NCI-H510A (cell line): Measurements from ENCODE around the gene SFTPA2.
"Not testable (repeated sequence)": the region's sequence is repeated elsewhere in the genome, so short reads cannot be mapped to it uniquely, and the experiment has no call there.

Source experiments
- DNase-seq: peaks from one replicate; lab custom pipeline; 2025; lab: John Stamatoyannopoulos, UW

Gene SFTPA2

DNA sequence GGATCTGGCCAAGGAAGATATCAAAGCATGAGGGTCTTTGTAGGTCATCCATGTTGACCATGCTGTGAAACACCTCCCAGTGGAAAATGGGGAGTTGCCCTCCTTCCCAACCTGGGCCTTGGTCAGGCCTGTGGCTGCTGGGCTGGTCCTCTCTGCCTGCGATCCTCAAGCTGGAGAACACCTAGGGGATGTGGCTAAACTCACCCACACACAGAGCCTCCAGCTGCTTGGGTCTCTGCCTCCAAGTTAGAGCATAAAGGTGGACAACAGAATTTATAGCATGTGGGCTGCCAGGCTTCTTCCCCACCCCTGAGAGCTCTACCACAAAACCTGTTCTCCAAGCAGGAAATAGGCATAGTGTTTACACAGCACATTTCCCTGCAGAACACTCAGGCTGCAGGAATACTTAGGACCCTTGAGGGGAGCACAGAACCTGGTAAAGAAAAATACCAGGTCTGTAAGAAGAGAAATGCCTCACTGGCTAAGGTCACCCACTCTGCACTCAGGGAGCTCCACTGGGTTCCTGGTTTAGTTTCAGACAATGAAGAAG is at the start of gene SFTPA2:
Gene SFTPA2 (minus strand): TSS at position 248 of the 550 bp plus-strand sequence. CDS start 924 bp downstream, outside the sequence.
- no peak for DNase-seq

DNA sequence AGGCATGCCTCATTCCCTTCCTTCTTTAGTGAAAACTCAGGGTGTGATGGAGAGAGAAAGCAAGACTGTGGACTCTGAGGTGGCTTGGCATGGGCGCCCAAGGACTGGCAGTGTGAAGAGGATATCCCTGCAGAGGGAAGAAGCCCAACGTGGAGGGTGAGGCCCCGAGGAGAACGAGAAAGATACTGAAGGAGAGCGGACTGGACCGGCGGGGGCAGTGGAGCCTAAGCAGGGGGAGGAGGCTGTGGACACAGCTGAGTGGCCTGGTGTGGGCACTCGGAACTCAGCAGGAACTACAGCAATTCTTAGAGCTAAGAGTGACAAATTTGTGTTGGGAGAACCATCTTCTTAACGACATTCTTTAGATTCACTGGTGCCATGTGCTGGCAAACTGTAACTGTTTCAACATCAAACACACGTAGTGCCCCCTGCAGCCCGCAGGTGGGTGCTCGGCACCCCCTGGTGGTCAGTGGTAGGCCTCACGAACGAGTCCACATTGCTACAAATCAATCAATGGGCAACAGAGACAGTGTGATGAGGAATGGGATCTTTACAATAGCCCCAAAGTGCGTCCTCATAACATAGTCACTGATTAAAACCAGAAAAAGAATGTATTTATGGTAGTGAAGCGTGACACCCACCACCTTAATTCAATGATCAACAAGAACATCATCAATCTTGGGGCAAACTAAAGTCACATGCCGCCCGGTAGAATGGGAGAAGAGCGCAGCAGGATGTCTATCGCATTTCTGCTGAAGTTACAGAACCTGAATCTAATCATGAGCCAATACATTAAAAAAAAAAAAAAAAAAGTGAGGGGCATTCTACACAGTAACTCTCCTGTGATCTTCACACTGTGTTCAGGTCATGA is 48.5 kb upstream of the SFTPA2 start:
- DNase-seq = no peak

- no peak for DNase-seq
Measured at GRCh38 chr10:79605308-79605707, 45.1 kb upstream of the SFTPA2 start.

DNA sequence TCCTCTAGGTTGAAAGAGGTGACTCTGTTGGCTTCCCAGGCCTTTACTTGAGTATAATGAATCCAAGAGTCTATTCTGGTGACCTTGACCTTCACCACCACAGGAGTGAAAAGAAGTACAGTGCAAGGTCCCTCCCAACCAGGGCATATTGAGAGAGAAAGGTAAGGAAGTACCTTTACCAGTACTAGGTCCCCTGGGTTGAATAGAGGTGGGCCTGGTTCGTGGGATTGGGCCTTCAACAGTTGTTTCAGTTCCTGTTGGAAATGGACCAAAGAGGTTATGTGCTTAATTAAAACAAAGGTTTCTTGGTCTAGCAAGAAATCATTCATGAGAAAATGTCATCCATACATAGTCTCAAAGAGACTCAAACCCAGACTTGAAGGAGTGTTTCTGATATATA is 44.1 kb upstream of the SFTPA2 start:
- DNase-seq = no peak

DNA sequence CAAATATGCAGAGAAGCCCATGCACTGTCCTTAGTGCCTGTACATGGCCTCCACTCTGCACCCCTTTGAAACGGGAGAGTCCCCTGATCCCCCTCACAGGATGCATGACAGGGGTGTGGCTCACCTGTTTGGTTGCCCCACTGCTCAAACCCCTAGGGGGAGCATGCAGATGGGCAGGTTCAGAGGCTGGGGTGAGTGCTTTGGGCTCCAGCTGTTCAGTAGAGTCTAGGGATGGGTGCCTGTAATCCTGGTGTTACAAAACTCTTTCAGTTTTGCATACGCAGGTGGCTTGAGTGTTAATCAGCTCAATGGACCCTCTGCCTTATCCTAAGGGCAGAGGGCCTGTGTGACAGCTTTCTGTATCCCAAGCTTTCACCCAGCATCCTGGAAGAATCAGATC is 42.7 kb upstream of the SFTPA2 start:
- DNase-seq = no peak

DNA sequence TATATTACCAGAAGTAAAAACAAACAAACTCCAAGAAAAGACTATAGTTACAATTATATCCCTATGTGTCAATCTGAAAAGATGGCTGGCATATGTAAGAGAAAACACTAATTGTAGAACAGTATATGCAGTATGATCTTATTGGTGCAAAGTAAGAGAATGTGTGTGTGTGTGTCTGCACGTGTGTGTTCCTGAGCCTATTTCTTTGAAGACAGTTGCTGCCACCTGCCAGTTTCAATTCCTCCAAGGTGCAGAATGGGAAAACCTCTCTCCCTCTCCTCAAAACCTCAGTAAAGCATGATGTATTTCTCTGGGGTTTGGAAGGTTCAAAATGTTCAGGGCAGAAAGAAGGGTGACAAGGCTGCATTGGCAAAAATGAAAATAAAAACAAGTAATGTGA is 41.7 kb upstream of the SFTPA2 start:
- no peak for DNase-seq

- not testable (repeated sequence) for DNase-seq
Measured at GRCh38 chr10:79599644-79600043, 39.4 kb upstream of the SFTPA2 start.

DNA sequence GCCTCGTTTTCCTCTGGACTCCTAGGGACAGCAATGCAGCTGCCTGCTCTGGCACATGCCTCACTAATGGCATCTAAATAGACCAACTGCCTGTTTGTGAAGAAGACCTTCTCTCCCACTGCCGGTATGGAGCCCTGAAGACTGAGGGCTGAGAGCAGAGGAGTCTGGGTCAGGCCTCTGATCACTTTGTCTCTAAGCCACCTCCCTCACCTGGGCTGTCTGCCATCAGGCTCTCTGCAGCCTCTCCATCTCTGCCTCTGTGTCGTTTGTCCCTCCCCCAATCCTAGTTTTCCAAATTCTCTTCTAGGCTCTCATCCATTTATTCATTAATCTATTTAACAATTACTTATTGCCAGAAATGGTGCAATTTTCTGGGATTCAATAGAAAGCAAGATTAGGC is 35.3 kb upstream of the SFTPA2 start:
- DNase-seq = no peak

GRCh38 chr10:79594565-79594964 is 34.4 kb upstream of the SFTPA2 start:
- not testable (repeated sequence) for DNase-seq

GRCh38 chr10:79593377-79593776 is 33.2 kb upstream of the SFTPA2 start:
- no peak for DNase-seq

GRCh38 chr10:79588800-79589199 is 28.6 kb upstream of the SFTPA2 start:
- DNase-seq = no peak

GRCh38 chr10:79586933-79587332 is 26.7 kb upstream of the SFTPA2 start:
- DNase-seq = peak; percentile 17

GRCh38 chr10:79585870-79586527 is 25.8 kb upstream of the SFTPA2 start:
- peak; percentile 51 for DNase-seq

DNA sequence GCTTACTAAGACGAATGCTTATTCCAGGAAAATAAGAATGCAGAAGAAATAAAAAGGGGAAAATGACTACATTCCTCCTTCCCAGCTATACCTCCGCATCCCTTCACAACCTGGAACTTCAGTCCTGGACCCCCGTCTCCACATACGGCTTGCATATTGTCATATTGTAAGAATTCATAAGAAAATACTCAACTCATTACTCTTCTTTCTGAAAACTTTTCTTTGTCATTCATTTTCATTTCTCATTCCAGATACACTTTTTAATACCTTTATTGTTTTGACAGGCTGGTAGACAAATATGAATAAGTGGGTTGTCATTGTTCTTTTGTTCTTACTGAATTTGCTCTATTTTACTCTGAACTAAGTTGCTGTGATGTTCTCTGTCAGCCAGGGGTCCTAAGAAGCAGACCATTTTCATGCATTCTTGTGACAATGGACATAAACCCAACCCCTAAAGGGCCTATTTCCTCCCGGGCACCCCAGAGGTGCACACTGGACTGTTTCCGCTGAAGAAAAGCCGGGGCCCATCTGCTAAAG is 23.3 kb upstream of the SFTPA2 start:
- no peak for DNase-seq

- not testable (repeated sequence) for DNase-seq
Measured at GRCh38 chr10:79582954-79583353, 22.7 kb upstream of the SFTPA2 start.

DNA sequence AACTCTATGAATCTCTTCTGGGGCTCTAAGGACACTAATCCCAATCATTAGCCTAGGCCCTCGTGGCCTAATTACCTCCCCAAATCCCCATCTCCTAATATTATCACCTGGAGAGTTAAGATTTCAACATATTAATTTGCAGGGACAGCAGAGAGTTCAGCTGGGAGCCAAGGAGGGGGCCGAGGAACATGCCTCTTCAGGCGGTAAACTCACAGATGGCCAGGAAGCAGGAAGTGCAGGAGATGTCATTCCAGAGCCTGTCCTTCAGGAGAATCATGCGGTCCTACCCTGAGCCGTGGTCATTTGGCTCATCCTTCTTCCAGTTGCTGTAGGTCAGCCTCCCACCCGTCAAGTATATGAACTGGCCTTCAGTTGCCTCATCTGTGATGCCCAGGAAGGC is 21.9 kb upstream of the SFTPA2 start:
- DNase-seq = no peak

GRCh38 chr10:79581044-79581443 is 20.8 kb upstream of the SFTPA2 start:
- DNase-seq = no peak

- no peak for DNase-seq
Measured at GRCh38 chr10:79579361-79579760, 19.2 kb upstream of the SFTPA2 start.

DNA sequence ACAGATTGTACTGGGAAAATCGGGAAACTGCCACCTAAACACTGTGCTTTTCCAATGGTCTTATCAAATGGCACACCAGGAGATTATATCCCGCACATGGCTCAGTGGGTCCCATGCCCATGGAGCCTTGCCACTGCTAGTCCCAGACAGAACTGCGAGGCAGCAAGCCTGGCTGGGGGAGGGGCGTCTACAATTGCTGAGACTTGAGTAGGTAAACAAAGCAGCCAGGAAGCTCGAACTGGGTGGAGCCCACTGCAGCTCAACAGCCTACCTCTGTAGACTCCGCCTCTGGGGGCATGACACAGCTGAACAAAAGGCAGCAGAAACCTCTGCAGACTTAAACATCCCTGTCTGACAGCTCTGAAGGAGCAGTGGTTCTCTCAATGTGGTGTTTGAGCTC is 10.4 kb upstream of the SFTPA2 start:
- DNase-seq = not testable (repeated sequence)

DNA sequence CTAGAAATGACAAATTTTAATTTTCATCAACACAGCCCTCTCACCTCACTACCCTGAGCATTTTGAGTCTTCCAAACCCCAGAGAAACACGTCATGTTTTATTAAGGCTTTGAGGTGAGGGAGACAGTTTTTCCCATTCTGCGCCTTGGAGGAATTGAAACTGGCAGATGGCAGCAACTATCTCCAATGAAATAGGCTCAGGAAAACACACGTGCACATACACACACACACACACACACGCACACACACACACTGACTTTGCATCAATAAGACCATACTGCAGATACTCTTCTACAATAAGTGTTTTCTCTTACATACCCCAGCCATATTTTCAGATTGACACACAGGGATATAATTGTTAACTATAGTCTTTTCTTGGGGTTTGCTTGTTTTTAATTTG is 3.2 kb upstream of the SFTPA2 start:
- DNase-seq = no peak

DNA sequence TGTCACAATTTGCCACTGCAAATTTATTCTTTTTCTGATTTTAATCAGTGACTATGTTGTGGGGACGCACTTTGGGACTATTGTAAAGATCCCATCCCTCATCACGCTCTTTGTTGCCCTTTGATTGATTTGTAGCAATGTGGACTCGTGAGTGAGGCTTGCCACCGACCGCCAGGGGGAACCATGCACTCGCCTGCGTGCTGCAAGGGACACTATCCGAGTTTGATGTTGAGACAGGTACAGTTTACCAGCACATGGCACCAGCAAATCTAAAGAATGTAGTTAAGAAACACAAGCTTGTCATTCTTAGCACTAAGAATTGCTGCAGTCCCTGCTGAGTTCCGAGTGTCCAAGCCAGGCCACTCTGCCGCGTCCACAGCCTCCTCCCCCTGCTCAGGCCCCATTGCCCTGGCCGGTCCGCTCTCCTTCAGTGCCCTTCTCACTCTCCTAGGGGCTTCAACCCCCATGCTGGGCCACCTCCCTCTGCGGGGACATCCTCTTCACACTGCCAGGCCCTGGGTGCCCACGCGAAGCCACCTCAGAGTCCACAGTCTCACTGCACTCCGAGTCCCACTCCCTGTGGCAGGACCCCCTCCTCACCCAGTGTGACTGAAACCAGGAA is 2.0 kb upstream of the SFTPA2 start:
- peak; percentile 58 for DNase-seq

GRCh38 chr10:79561257-79561656 is 1.1 kb upstream of the SFTPA2 start:
- DNase-seq = no peak
